H1 (cell line): ENCODE measurements around the gene ZAP70. TPM values are rescaled to one million over a fixed set of nuclear protein-coding genes. Genes with fewer than 3 reads are reported as not detected.

Experiments
- CTCF ChIA-PET: fragments of 300-600 bp; sonication (Branson Sonifier 250); formaldehyde crosslinking; loops from one replicate; lab custom pipeline; 2021; ENCODE audit not compliant: partially characterized antibody; lab: Charles Lee
- POLR2A ChIA-PET: fragments of 300-600 bp; sonication (Branson Sonifier 250); formaldehyde crosslinking; loops from one replicate; lab custom pipeline; 2021; ENCODE audit warnings: inconsistent platforms; ENCODE audit not compliant: partially characterized antibody; lab: Charles Lee
- DNase-seq, 2 experiments: peaks; one replicate each; pipeline versions ENCODE4 v3.0.0 to v3.0.0-alpha.2; 2010 to 2022; ENCODE audit warnings: low spot score in 2 of 2, low read depth in 1 of 2, mixed read lengths in 1 of 2
- FAIRE-seq: peaks from 2 replicates; lab custom pipeline; 2011; peaks lifted over from hg19 to GRCh38; lab: Jason Lieb, UNC
- H2AFZ ChIP-seq: 2 replicates; pipeline ENCODE4 v1.8.1; 2012; ENCODE audit warnings: low read length, inconsistent platforms
- H2AK5ac ChIP-seq: 2 replicates; pipeline ENCODE4 v1.6.1; 2013; ENCODE audit warnings: low read depth, low read length
- H2BK120ac ChIP-seq: replicated peaks from 2 replicates; pipeline ENCODE3; 2013; ENCODE audit warnings: low read depth, low read length, inconsistent platforms
- H2BK12ac ChIP-seq: 2 replicates; pipeline ENCODE4 v1.6.1; 2013; ENCODE audit warnings: low read depth, low read length
- H2BK15ac ChIP-seq: 2 replicates; pipeline ENCODE4 v1.6.1; 2013; ENCODE audit warnings: low read length
- H2BK20ac ChIP-seq: 2 replicates; pipeline ENCODE4 v1.6.1; 2013; ENCODE audit warnings: low read length
- H2BK5ac ChIP-seq: 2 replicates; pipeline ENCODE4 v1.6.1; 2013; ENCODE audit warnings: low read depth, low read length
- H3K14ac ChIP-seq: 2 replicates; pipeline ENCODE4 v1.6.1; 2013; ENCODE audit warnings: inconsistent platforms; ENCODE audit not compliant: insufficient read length
- H3K18ac ChIP-seq: 2 replicates; pipeline ENCODE4 v1.6.1; 2013; ENCODE audit warnings: low read length; ENCODE audit errors: extremely low read depth
- H3K23ac ChIP-seq: 2 replicates; pipeline ENCODE4 v1.6.1; 2013; ENCODE audit warnings: inconsistent platforms; ENCODE audit not compliant: insufficient read length
- H3K23me2 ChIP-seq: 2 replicates; pipeline ENCODE4 v1.6.1; 2013; ENCODE audit warnings: low read depth, low read length
- H3K27ac ChIP-seq: 2 replicates; pipeline ENCODE4 v1.6.1; 2011; ENCODE audit warnings: low read depth, low read length, inconsistent platforms
- H3K27me3 ChIP-seq, 4 experiments: replicated peaks in 1 of 4; 1 replicate in 1 of 4; 2 replicates in 3 of 4; pipeline versions ENCODE4 v1.6.1 to v1.8.1; 2011 to 2013; ENCODE audit warnings: low read length in 3 of 4, mild to moderate bottlenecking in 3 of 4, inconsistent platforms in 2 of 4, mixed read lengths in 2 of 4, moderate library complexity in 1 of 4; ENCODE audit not compliant: control insufficient read depth in 3 of 4, insufficient read depth in 3 of 4; ENCODE audit errors: extremely low read depth in 1 of 4
- H3K36me3 ChIP-seq, 4 experiments: 2 replicates each; pipeline versions ENCODE4 v1.6.1 to v1.8.1; 2011 to 2013; ENCODE audit warnings: mild to moderate bottlenecking in 4 of 4, low read length in 3 of 4, moderate library complexity in 2 of 4, control low read depth in 1 of 4, inconsistent platforms in 1 of 4; ENCODE audit not compliant: insufficient read depth in 4 of 4, control insufficient read depth in 2 of 4
- H3K4ac ChIP-seq: replicated peaks from 2 replicates; pipeline ENCODE3; 2013; ENCODE audit warnings: low read length, low read depth, mixed read lengths, inconsistent platforms; ENCODE audit not compliant: insufficient read length
- H3K4me1 ChIP-seq, 4 experiments: replicated peaks in 1 of 4; 1 replicate in 1 of 4; 2 replicates in 3 of 4; pipeline versions ENCODE4 v1.6.1 to v1.8.1; 2011 to 2013; ENCODE audit warnings: low read length in 3 of 4, inconsistent platforms in 2 of 4, mixed read lengths in 1 of 4; ENCODE audit not compliant: insufficient read depth in 4 of 4, control insufficient read depth in 3 of 4
- H3K4me2 ChIP-seq, 2 experiments: 2 replicates each; pipeline versions ENCODE4 v1.6.1 to v1.8.1; 2011 to 2013; ENCODE audit warnings: low read depth in 2 of 2, low read length in 2 of 2, control low read depth in 1 of 2, inconsistent platforms in 1 of 2, mild to moderate bottlenecking in 1 of 2; ENCODE audit not compliant: insufficient read depth in 1 of 2
- H3K4me3 ChIP-seq, 4 experiments: fragments of 200-600, 300-600 bp in 1 of 4; sonication (generic), shearing (Covaris generic), sonication (Bioruptor Twin) in 1 of 4; 2 replicates each; pipeline versions ENCODE4 v1.5.1 to v1.8.1; 2011 to 2016; ENCODE audit warnings: low read length in 4 of 4, low read depth in 3 of 4, control low read depth in 2 of 4, inconsistent platforms in 2 of 4, mild to moderate bottlenecking in 2 of 4, mixed read lengths in 1 of 4, moderate library complexity in 1 of 4; ENCODE audit not compliant: insufficient read depth in 2 of 4; ENCODE audit errors: extremely low read depth in 1 of 4
- H3K56ac ChIP-seq: replicated peaks from 2 replicates; pipeline ENCODE3; 2013; ENCODE audit warnings: low read depth, mild to moderate bottlenecking, mixed read lengths, low read length, inconsistent platforms; ENCODE audit not compliant: insufficient read length
- H3K79me1 ChIP-seq: 2 replicates; pipeline ENCODE4 v1.6.1; 2013; ENCODE audit warnings: low read depth, low read length, control low read depth
- H3K79me2 ChIP-seq, 2 experiments: 2 replicates each; pipeline versions ENCODE4 v1.6.1 to v1.8.1; 2012 to 2013; ENCODE audit warnings: low read length in 2 of 2, mild to moderate bottlenecking in 2 of 2, inconsistent platforms in 1 of 2; ENCODE audit not compliant: insufficient read depth in 2 of 2, control insufficient read depth in 1 of 2
- H3K9ac ChIP-seq, 4 experiments: replicated peaks in 1 of 4; 1 replicate in 1 of 4; 2 replicates in 3 of 4; pipeline versions ENCODE4 v1.6.1 to v1.8.1; 2011 to 2013; ENCODE audit warnings: low read depth in 3 of 4, low read length in 3 of 4, control low read depth in 2 of 4, mild to moderate bottlenecking in 2 of 4, moderate library complexity in 2 of 4, inconsistent platforms in 1 of 4; ENCODE audit errors: extremely low read depth in 1 of 4
- H3K9me3 ChIP-seq, 2 experiments: 2 replicates each; pipeline versions ENCODE4 v1.6.1 to v1.8.1; 2012 to 2013; ENCODE audit warnings: mild to moderate bottlenecking in 2 of 2, moderate library complexity in 2 of 2, control low read depth in 1 of 2, inconsistent platforms in 1 of 2, low read depth in 1 of 2, low read length in 1 of 2, mixed read lengths in 1 of 2; ENCODE audit not compliant: insufficient read depth in 2 of 2
- H4K20me1 ChIP-seq, 2 experiments: replicated peaks in 1 of 2; 2 replicates each; pipeline versions ENCODE3 to v1.8.1; 2011 to 2013; ENCODE audit warnings: inconsistent platforms in 2 of 2, low read length in 2 of 2, mild to moderate bottlenecking in 1 of 2; ENCODE audit not compliant: insufficient read depth in 2 of 2, control insufficient read depth in 1 of 2
- H4K5ac ChIP-seq: 2 replicates; pipeline ENCODE4 v1.6.1; 2013; ENCODE audit warnings: low read length, low read depth, mixed read lengths, inconsistent platforms; ENCODE audit not compliant: insufficient read length
- H4K8ac ChIP-seq: 2 replicates; pipeline ENCODE4 v1.8.0; 2013; ENCODE audit warnings: mild to moderate bottlenecking, moderate library complexity, low read length, inconsistent platforms; ENCODE audit not compliant: insufficient read depth; ENCODE audit errors: extremely low read depth
- H4K91ac ChIP-seq: replicated peaks from 2 replicates; pipeline ENCODE3; 2013; ENCODE audit warnings: low read length, mixed read lengths, inconsistent platforms; ENCODE audit not compliant: insufficient read length
- WGBS, 2 experiments: shearing (Covaris generic) in 1 of 2; methylation state at CpG; one replicate each; pipeline versions ENCODE4 v1.1.6 to v1.1.7; 2013 to 2015; ENCODE audit warnings: low lambda C conversion rate in 2 of 2, mixed read lengths in 2 of 2, inconsistent platforms in 1 of 2, low coverage in 1 of 2, missing lambda C conversion rate in 1 of 2; ENCODE audit not compliant: insufficient replicate concordance in 2 of 2, insufficient coverage in 1 of 2, insufficient read length in 1 of 2; ENCODE audit errors: extremely low coverage in 1 of 2, missing lambda C conversion rate in 1 of 2; 5-methylcytosine and 5-hydroxymethylcytosine counted together
- polyA plus RNA-seq, 7 experiments: library from polyadenylated mRNA; depleted of rRNA in 3 of 7; stranded (reverse) in 5 of 7; unstranded in 2 of 7; fragments of >200 nt in 5 of 7; fragments of 200-250 nt in 2 of 7; gene quantifications; 1 replicate in 5 of 7; 2 replicates in 1 of 7; 4 replicates in 1 of 7; pipeline versions ENCODE4 v1.2.1 to v1.2.3, GENCODE V29; 2011 to 2013; ENCODE audit warnings: missing spikeins in 2 of 7, mixed read lengths in 2 of 7
- total RNA-seq: library from RNA; stranded (reverse); fragmentation: NEBNext Ultra II Directional; extraction: Animal tissue kit (Norgen Biotek cat#: 25700); gene quantifications from 2 replicates; pipeline ENCODE4 v1.2.1, GENCODE V29; 2021
- TF ChIP-seq, protein P1 (sequence below): IDR thresholded peaks from 2 replicates; pipeline ENCODE4 v1.6.1; 2012; ENCODE audit warnings: inconsistent platforms

The ZAP70 gene
- total and polyA plus RNA-seq, 2 of the 8 experiments (the other 6 are each of a cell fraction or from before 2014, with no cell fraction given), result 0.15 TPM; not detected in 1

- H3K9me3 ChIP-seq, result no peaks in the 10 kb centered on the region
- H3K36me3 ChIP-seq, result no peaks in the 10 kb centered on the region
- H4K91ac ChIP-seq, result no peak overlapping the region
- H3K56ac ChIP-seq, result no peak overlapping the region
- H3K27ac ChIP-seq, result no peak overlapping the region
- H2AFZ ChIP-seq, result no peak overlapping the region
- no peak overlapping the region for H3K23ac ChIP-seq
- TF ChIP-seq, protein P1, sequence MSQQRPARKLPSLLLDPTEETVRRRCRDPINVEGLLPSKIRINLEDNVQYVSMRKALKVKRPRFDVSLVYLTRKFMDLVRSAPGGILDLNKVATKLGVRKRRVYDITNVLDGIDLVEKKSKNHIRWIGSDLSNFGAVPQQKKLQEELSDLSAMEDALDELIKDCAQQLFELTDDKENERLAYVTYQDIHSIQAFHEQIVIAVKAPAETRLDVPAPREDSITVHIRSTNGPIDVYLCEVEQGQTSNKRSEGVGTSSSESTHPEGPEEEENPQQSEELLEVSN, result no peak
- H3K4me1 ChIP-seq, result peaks cover 0 to 11% (median 3%) of the 10 kb centered on the region in 4 experiments; a peak in 4 of 7 replicates
- H2BK20ac ChIP-seq, result no peak overlapping the region
- no peak overlapping the region for H4K5ac ChIP-seq
- H3K23me2 ChIP-seq, result no peaks in the 10 kb centered on the region
- H2AK5ac ChIP-seq, result no peak overlapping the region
- H2BK12ac ChIP-seq, result 0 out of 2 replicates have a peak overlapping the region, but pooled peaks have one; percentile 17
- H3K4ac ChIP-seq, result no peak overlapping the region
- H3K79me1 ChIP-seq, result no peaks in the 10 kb centered on the region
- H4K8ac ChIP-seq, result no peak overlapping the region
- H3K27me3 ChIP-seq, result no peaks in the 10 kb centered on the region
- no peak overlapping the region for H2BK120ac ChIP-seq
- no peak overlapping the region for H3K18ac ChIP-seq
- DNase-seq (no peak), FAIRE-seq (no peak)
- no peak overlapping the region for H3K4me3 ChIP-seq
- H3K79me2 ChIP-seq, result no peaks in the 10 kb centered on the region
- 95% methylated on average over 3 of the region's 3 CpGs; no CpG with 5 or more reads in 1 of the 2 experiments for WGBS, 2 experiments
- H3K9ac ChIP-seq, result no peak overlapping the region
- H3K4me2 ChIP-seq, result no peak overlapping the region
- no peak overlapping the region for H3K14ac ChIP-seq
- ChIA-PET CTCF (interaction anchor here (0.6 to 10.1 kb wide), 6 partner anchors 20 to 48 kb away, joined by 3 to 149 read pairs (median 4); partner anchors contain the start of gene ZAP70), POLR2A (interaction anchor here (0.6 kb wide), 1 partner anchor 211 kb away, joined by 4 read pairs; no protein-coding TSS in a partner anchor)
- no peak overlapping the region for H2BK5ac ChIP-seq
- H2BK15ac ChIP-seq, result no peak overlapping the region
- H4K20me1 ChIP-seq, result no peaks in the 10 kb centered on the region
Measured at GRCh38 chr2:97747285-97747684, 33.9 kb downstream of the ZAP70 start.
